Renal pelvis (tissue), 3 donors: ENCODE data around the gene BSCL2. TPM values are rescaled to one million over a fixed set of nuclear protein-coding genes. Genes with fewer than 3 reads are reported as not detected.

Source experiments
- polyA plus RNA-seq, 3 donors: library from polyadenylated mRNA; unstranded; fragments of 120-200 nt; gene quantifications; one replicate each; pipeline ENCODE4 v1.2.1, GENCODE V29; 2013; ENCODE audit not compliant: insufficient read length in 3 of 3

Gene BSCL2
- polyA plus RNA-seq, 3 donors = 65.7 to 72.7 (median 68.1) TPM

Other genes with a start within 250 kb of the BSCL2 start
- 100 to 1,000 TPM; 199 to 275 (median 229) TPM for gene AHNAK, start 160.6 kb downstream of the BSCL2 start, polyA plus RNA-seq
- 1,000 to 10,000 TPM; 2,197 to 2,450 (median 2,385) TPM for gene EEF1G, start 133.5 kb downstream of the BSCL2 start, polyA plus RNA-seq
- 10 to 100 TPM; 22.1 to 30.2 (median 25.6) TPM for gene TUT1, start 115.9 kb downstream of the BSCL2 start, polyA plus RNA-seq
- gene MTA2, start 105.6 kb downstream of the BSCL2 start, polyA plus RNA-seq = 10 to 100 TPM; 95.7 to 98.2 (median 96.5) TPM
- gene EML3, start 94.6 kb downstream of the BSCL2 start, polyA plus RNA-seq = 10 to 100 TPM; 32.2 to 40.6 (median 38.0) TPM
- gene ROM1, start 94.2 kb downstream of the BSCL2 start, polyA plus RNA-seq = 1 to 10 TPM; 2.7 to 4.6 (median 3.1) TPM
- gene B3GAT3, start 85.4 kb downstream of the BSCL2 start, polyA plus RNA-seq = 10 to 100 TPM; 37.4 to 45.4 (median 38.7) TPM
- gene GANAB, start 60.8 kb downstream of the BSCL2 start, polyA plus RNA-seq = 100 to 1,000 TPM; 371 to 407 (median 392) TPM
- 10 to 100 TPM; 21.5 to 24.8 (median 23.5) TPM for gene INTS5, start 54.1 kb downstream of the BSCL2 start, polyA plus RNA-seq
- 10 to 100 TPM; 57.7 to 62.1 (median 60.3) TPM for gene C11orf98, start 42.2 kb downstream of the BSCL2 start, polyA plus RNA-seq
- 1 to 10 TPM; 5.1 to 6.6 (median 6.0) TPM for gene CSKMT, start 42.1 kb downstream of the BSCL2 start, polyA plus RNA-seq
- 10 to 100 TPM; 10.4 to 13.1 (median 12.9) TPM for gene UQCC3, start 35.8 kb downstream of the BSCL2 start, polyA plus RNA-seq
- 10 to 100 TPM in 2 of 3 donors, 1 to 10 TPM in 1; 8.6 to 11.6 (median 10.6) TPM for gene LBHD1, start 35.2 kb downstream of the BSCL2 start, polyA plus RNA-seq
- gene UBXN1, start 28.4 kb downstream of the BSCL2 start, polyA plus RNA-seq = 100 to 1,000 TPM; 151 to 204 (median 191) TPM
- gene LRRN4CL, start 17.9 kb downstream of the BSCL2 start, polyA plus RNA-seq = 1 to 10 TPM in 2 of 3 donors, under 1 TPM in 1; 0.68 to 1.0 (median 1.0) TPM
- gene GNG3, start 252 bp upstream of the BSCL2 start, polyA plus RNA-seq = 1 to 10 TPM; 2.1 to 3.6 (median 2.5) TPM
- 10 to 100 TPM; 79.1 to 92.4 (median 86.0) TPM for gene HNRNPUL2, start 20.0 kb upstream of the BSCL2 start, polyA plus RNA-seq
- gene TTC9C, start 21.1 kb upstream of the BSCL2 start, polyA plus RNA-seq = 10 to 100 TPM; 37.0 to 48.6 (median 45.8) TPM
- 10 to 100 TPM in 1 of 3 donors, 1 to 10 TPM in 2; 8.1 to 10.4 (median 9.4) TPM for gene ZBTB3, start 46.7 kb upstream of the BSCL2 start, polyA plus RNA-seq
- 100 to 1,000 TPM; 133 to 173 (median 153) TPM for gene POLR2G, start 54.2 kb upstream of the BSCL2 start, polyA plus RNA-seq
- gene TAF6L, start 64.0 kb upstream of the BSCL2 start, polyA plus RNA-seq = 10 to 100 TPM; 32.9 to 44.1 (median 40.0) TPM
- gene TMEM179B, start 80.0 kb upstream of the BSCL2 start, polyA plus RNA-seq = 10 to 100 TPM; 67.7 to 75.2 (median 71.3) TPM
- gene TMEM223, start 84.6 kb upstream of the BSCL2 start, polyA plus RNA-seq = 10 to 100 TPM; 30.6 to 31.6 (median 31.1) TPM
- 100 to 1,000 TPM; 117 to 137 (median 126) TPM for gene NXF1, start 98.0 kb upstream of the BSCL2 start, polyA plus RNA-seq
- gene STX5, start 124.6 kb upstream of the BSCL2 start, polyA plus RNA-seq = 10 to 100 TPM; 50.5 to 59.2 (median 54.7) TPM
- under 1 TPM in 2 of 3 donors, not detected in 1; 0.36 to 0.65 TPM for gene TEX54, start 125.4 kb upstream of the BSCL2 start, polyA plus RNA-seq
- 10 to 100 TPM; 38.1 to 49.6 (median 47.0) TPM for gene WDR74, start 132.2 kb upstream of the BSCL2 start, polyA plus RNA-seq
- 100 to 1,000 TPM; 169 to 175 (median 169) TPM for gene SLC3A2, start 173.5 kb upstream of the BSCL2 start, polyA plus RNA-seq
- gene CHRM1, start 213.9 kb upstream of the BSCL2 start, polyA plus RNA-seq = under 1 TPM in 2 of 3 donors, not detected in 1; 0.04 to 0.07 TPM